Ishikawa (cell line): ENCODE measurements around the gene CUBN.

Experiments used
- CEBPB ChIP-seq: IDR thresholded peaks from 2 replicates; pipeline ENCODE4 v1.6.1; 2012
- CREB1 ChIP-seq: IDR thresholded peaks from 2 replicates; pipeline ENCODE4 v1.6.1; 2012; ENCODE audit warnings: low read depth
- EGR1 ChIP-seq: IDR thresholded peaks from 2 replicates; pipeline ENCODE4 v1.6.1; 2012
- EP300 ChIP-seq: IDR thresholded peaks from 2 replicates; pipeline ENCODE4 v1.6.1; 2012; ENCODE audit warnings: borderline replicate concordance
- FOXM1 ChIP-seq: IDR thresholded peaks from 2 replicates; pipeline ENCODE4 v1.6.1; 2012; ENCODE audit warnings: low read depth, borderline replicate concordance
- NFIC ChIP-seq: IDR thresholded peaks from 2 replicates; pipeline ENCODE4 v1.6.1; 2012
- RAD21 ChIP-seq: IDR thresholded peaks from 2 replicates; pipeline ENCODE4 v1.6.1; 2012; ENCODE audit warnings: low read depth
- TAF1 ChIP-seq: IDR thresholded peaks from 2 replicates; pipeline ENCODE4 v1.6.1; 2012; ENCODE audit warnings: low read depth, mild to moderate bottlenecking
- TCF12 ChIP-seq: IDR thresholded peaks from 2 replicates; pipeline ENCODE4 v1.6.1; 2012; ENCODE audit warnings: low read depth
- TEAD4 ChIP-seq: IDR thresholded peaks from 2 replicates; pipeline ENCODE4 v1.6.1; 2012
- YY1 ChIP-seq: IDR thresholded peaks from 2 replicates; pipeline ENCODE4 v1.6.1; 2012; ENCODE audit warnings: low read depth
- ZBTB7A ChIP-seq: IDR thresholded peaks from 2 replicates; pipeline ENCODE4 v1.6.1; 2012; ENCODE audit warnings: low read depth
- TF ChIP-seq, protein P1 (sequence below): IDR thresholded peaks from 2 replicates; pipeline ENCODE4 v1.6.1; 2012; ENCODE audit warnings: low read depth, mild to moderate bottlenecking
- TF ChIP-seq, protein P2 (sequence below): IDR thresholded peaks from 2 replicates; pipeline ENCODE4 v1.6.1; 2012
- TF ChIP-seq, protein P3 (sequence below): IDR thresholded peaks from 2 replicates; pipeline ENCODE4 v1.6.1; 2012

Gene CUBN

DNA sequence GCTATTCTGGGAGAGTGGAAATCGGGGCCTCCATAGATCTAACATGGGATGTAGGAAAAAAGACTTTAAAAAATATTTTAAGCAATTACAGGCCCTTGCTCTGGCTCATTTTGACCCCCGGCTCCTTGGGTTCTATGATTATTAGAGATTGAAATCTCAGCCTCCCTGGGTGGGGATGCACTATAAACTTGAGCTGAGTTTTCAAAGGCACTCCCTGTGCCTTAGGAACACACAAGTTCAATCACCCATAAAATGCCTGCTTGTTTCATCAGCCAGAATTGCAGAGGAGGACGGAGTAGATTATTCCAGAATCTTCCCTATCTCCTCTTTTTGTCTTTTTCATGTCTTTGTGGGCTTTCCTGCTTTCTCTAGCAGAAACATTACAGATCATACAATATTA is 145.4 kb downstream of the CUBN start:
- TF ChIP-seq, protein P1, sequence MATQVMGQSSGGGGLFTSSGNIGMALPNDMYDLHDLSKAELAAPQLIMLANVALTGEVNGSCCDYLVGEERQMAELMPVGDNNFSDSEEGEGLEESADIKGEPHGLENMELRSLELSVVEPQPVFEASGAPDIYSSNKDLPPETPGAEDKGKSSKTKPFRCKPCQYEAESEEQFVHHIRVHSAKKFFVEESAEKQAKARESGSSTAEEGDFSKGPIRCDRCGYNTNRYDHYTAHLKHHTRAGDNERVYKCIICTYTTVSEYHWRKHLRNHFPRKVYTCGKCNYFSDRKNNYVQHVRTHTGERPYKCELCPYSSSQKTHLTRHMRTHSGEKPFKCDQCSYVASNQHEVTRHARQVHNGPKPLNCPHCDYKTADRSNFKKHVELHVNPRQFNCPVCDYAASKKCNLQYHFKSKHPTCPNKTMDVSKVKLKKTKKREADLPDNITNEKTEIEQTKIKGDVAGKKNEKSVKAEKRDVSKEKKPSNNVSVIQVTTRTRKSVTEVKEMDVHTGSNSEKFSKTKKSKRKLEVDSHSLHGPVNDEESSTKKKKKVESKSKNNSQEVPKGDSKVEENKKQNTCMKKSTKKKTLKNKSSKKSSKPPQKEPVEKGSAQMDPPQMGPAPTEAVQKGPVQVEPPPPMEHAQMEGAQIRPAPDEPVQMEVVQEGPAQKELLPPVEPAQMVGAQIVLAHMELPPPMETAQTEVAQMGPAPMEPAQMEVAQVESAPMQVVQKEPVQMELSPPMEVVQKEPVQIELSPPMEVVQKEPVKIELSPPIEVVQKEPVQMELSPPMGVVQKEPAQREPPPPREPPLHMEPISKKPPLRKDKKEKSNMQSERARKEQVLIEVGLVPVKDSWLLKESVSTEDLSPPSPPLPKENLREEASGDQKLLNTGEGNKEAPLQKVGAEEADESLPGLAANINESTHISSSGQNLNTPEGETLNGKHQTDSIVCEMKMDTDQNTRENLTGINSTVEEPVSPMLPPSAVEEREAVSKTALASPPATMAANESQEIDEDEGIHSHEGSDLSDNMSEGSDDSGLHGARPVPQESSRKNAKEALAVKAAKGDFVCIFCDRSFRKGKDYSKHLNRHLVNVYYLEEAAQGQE, result no peak
- TF ChIP-seq RAD21 (no peak), TCF12 (no peak), TAF1 (no peak), ZBTB7A (no peak), EP300 (no peak), CREB1 (no peak), YY1 (no peak), CEBPB (no peak), FOXM1 (no peak), TEAD4 (no peak), EGR1 (no peak), NFIC (no peak)
- TF ChIP-seq, protein P2, sequence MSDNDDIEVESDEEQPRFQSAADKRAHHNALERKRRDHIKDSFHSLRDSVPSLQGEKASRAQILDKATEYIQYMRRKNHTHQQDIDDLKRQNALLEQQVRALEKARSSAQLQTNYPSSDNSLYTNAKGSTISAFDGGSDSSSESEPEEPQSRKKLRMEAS, result no peak
- TF ChIP-seq, protein P3, sequence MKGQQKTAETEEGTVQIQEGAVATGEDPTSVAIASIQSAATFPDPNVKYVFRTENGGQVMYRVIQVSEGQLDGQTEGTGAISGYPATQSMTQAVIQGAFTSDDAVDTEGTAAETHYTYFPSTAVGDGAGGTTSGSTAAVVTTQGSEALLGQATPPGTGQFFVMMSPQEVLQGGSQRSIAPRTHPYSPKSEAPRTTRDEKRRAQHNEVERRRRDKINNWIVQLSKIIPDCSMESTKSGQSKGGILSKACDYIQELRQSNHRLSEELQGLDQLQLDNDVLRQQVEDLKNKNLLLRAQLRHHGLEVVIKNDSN, result no peak

DNA sequence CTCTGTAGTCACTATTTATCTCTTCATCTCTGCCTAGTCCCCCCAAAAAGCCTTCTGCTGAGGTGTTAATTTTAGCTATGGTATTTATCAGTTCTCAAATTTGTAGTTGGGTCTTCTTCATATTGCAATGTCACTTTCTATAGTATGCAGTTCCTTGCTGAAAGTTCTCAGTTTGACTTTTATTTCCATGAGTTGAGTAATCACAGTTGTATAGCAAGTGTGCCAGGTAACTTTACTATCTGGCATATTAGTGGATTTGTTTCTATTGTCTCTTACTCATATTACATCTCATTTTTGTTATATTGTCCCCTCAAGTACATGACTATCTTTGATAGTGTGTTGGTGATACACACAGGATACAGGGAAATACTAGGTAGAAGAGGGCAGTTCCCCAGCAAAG is 152.8 kb downstream of the CUBN start:
- TF ChIP-seq, protein P3, result no peak
- TF ChIP-seq FOXM1 (no peak), RAD21 (no peak), YY1 (no peak), TCF12 (no peak), EGR1 (no peak), CEBPB (no peak), NFIC (no peak), ZBTB7A (no peak), TAF1 (no peak), CREB1 (no peak), TEAD4 (no peak)
- TF ChIP-seq, protein P2, result no peak

DNA sequence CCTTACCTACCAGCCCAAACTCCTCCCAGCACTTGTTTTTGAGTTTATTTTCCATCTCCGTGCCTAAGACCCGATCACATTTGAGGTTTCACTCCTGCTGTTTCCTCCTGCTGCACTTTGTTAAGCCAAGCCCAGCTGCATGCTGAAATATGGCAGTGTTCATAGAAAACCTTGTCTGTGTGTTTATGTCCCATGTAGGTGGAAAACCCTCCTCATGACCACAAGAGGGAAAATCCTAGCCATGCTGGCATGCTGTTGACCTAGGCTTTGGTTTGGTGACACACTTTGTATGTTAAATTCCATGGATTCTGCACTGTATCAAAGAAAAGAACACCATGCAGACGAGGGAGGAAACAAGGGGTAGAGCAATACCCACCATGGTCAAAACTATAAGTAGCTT is 154.4 kb downstream of the CUBN start:
- no peak for TF ChIP-seq ZBTB7A
- no peak for TF ChIP-seq TAF1
- TF ChIP-seq, protein P1, result no peak
- TF ChIP-seq, protein P3, result no peak
- no peak for TF ChIP-seq EP300
- TF ChIP-seq NFIC, result no peak
- TF ChIP-seq TCF12, result no peak
- no peak for TF ChIP-seq CEBPB
- no peak for TF ChIP-seq TEAD4
- TF ChIP-seq, protein P2, result no peak
- no peak for TF ChIP-seq RAD21
- TF ChIP-seq EGR1, result no peak
- no peak for TF ChIP-seq FOXM1

DNA sequence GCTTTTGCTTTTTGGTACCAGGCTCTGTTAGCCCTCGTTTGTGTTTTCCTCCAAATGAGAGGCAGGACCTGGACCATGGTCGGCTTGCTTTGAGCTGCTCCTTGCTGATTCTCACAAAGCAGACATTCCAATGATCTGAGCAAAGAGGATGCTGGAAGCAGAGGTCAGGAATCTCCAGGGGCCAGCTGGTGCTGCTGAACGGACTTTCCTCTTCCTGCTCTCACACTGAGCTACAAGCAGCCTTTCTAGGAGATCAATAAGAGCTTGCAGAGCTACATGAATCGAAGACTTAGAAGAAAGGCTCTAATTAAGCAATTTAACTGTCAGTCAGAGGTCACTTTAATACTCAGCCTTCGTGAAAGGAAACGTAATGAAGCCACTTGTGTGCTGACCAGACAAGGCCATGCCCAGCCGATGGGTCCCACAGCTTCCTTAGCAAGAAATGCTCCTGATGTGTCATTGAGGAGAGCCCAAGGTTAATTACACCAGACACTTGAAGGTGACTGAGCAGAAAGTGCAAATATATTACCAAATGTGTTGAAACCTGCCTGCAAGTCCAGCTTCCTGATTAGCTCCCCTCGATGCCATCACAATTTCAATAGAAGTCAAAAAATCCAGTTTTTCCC is 161.1 kb downstream of the CUBN start:
- TF ChIP-seq TEAD4, result no peak
- TF ChIP-seq, protein P1, result no peak
- TF ChIP-seq YY1, result no peak
- TF ChIP-seq EGR1, result no peak
- no peak for TF ChIP-seq FOXM1
- TF ChIP-seq CEBPB, result no peak
- TF ChIP-seq, protein P2, result no peak
- TF ChIP-seq EP300, result no peak
- no peak for TF ChIP-seq TCF12
- TF ChIP-seq, protein P3, result no peak
- no peak for TF ChIP-seq NFIC
- no peak for TF ChIP-seq TAF1
- TF ChIP-seq RAD21, result no peak
